ENCODE measurements around the gene CHD9NB. TPM values are rescaled to one million over a fixed set of nuclear protein-coding genes. Genes with fewer than 3 reads are reported as not detected.
A peak's percentile ranks its signal among the peaks of the same experiment; 100 is the strongest.

CHD9NB gene
- total RNA-seq, 1 donor from 2014 or later = 0.61 TPM

- H3K27ac Mint-ChIP-seq (ENCODE audit: unreplicated experiment) = peak overlapping the region; percentile 6
- TF ChIP-seq CTCF (conservative IDR thresholded peaks at IDR 0.05) = no peak
- peaks cover 29% of the 10 kb centered on the region for H3K4me1 Mint-ChIP-seq
- H3K9me3 Mint-ChIP-seq = peaks cover 21% of the 10 kb centered on the region
- no peaks in the 10 kb centered on the region for H3K27me3 Mint-ChIP-seq (ENCODE audit: low read depth)
- peaks cover 6% of the 10 kb centered on the region for H3K36me3 Mint-ChIP-seq (ENCODE audit: low read depth)
- H3K4me3 Mint-ChIP-seq = no peak overlapping the region
- no peak for DNase-seq (ENCODE audit: low read depth, low spot score)
Measured at GRCh38 chr16:53034306-53034705, 18.4 kb downstream of the CHD9NB start.

- no peak for TF ChIP-seq CTCF (conservative IDR thresholded peaks at IDR 0.05)
- H3K27ac Mint-ChIP-seq (ENCODE audit: unreplicated experiment) = no peak overlapping the region
- H3K4me1 Mint-ChIP-seq = peaks cover 24% of the 10 kb centered on the region
- DNase-seq (ENCODE audit: low read depth, low spot score) = no peak
- H3K27me3 Mint-ChIP-seq (ENCODE audit: low read depth) = no peaks in the 10 kb centered on the region
- H3K4me3 Mint-ChIP-seq = no peak overlapping the region
- peaks cover 6% of the 10 kb centered on the region for H3K36me3 Mint-ChIP-seq (ENCODE audit: low read depth)
- H3K9me3 Mint-ChIP-seq = peaks cover 21% of the 10 kb centered on the region
Measured at GRCh38 chr16:53031323-53031942, 21.3 kb downstream of the CHD9NB start.

- Mint-ChIP-seq H3K4me1 (peaks cover 15% of the 10 kb centered on the region), H3K27me3 (ENCODE audit: low read depth) (no peaks in the 10 kb centered on the region), H3K36me3 (ENCODE audit: low read depth) (peaks cover 3% of the 10 kb centered on the region), H3K27ac (ENCODE audit: unreplicated experiment) (no peak overlapping the region), H3K4me3 (no peak overlapping the region), H3K9me3 (peaks cover 16% of the 10 kb centered on the region)
- no peak for TF ChIP-seq CTCF (conservative IDR thresholded peaks at IDR 0.05)
- no peak for DNase-seq (ENCODE audit: low read depth, low spot score)
Measured at GRCh38 chr16:53029971-53030370, 22.7 kb downstream of the CHD9NB start.

- no peak overlapping the region for H3K27ac Mint-ChIP-seq (ENCODE audit: unreplicated experiment)
- no peak overlapping the region for H3K4me3 Mint-ChIP-seq
- H3K4me1 Mint-ChIP-seq = no peaks in the 10 kb centered on the region
- no peak for DNase-seq (ENCODE audit: low read depth, low spot score)
- TF ChIP-seq CTCF (conservative IDR thresholded peaks at IDR 0.05) = no peak
- H3K9me3 Mint-ChIP-seq = no peaks in the 10 kb centered on the region
- no peaks in the 10 kb centered on the region for H3K36me3 Mint-ChIP-seq (ENCODE audit: low read depth)
- no peaks in the 10 kb centered on the region for H3K27me3 Mint-ChIP-seq (ENCODE audit: low read depth)
Measured at GRCh38 chr16:53024045-53024444, 28.7 kb downstream of the CHD9NB start.

GRCh38 chr16:53022374-53022773, 30.3 kb downstream of the CHD9NB start:
- peak; percentile 47 for DNase-seq (ENCODE audit: low read depth, low spot score)
- Mint-ChIP-seq H3K36me3 (ENCODE audit: low read depth) (no peaks in the 10 kb centered on the region), H3K4me3 (no peak overlapping the region), H3K4me1 (no peaks in the 10 kb centered on the region), H3K27ac (ENCODE audit: unreplicated experiment) (no peak overlapping the region), H3K9me3 (no peaks in the 10 kb centered on the region), H3K27me3 (ENCODE audit: low read depth) (no peaks in the 10 kb centered on the region)
- TF ChIP-seq CTCF (conservative IDR thresholded peaks at IDR 0.05) = peak; percentile 84
